ENCODE data around the gene PIGK. TPM values are rescaled to one million over a fixed set of nuclear protein-coding genes. Genes with fewer than 3 reads are reported as not detected.
A peak's percentile ranks its signal among the peaks of the same experiment; 100 is the strongest.

Gene PIGK
- total RNA-seq, 1 experiment from 2014 or later = 23.3 TPM

GRCh38 chr1:77044133-77044849, 174.9 kb downstream of the PIGK start:
- ATAC-seq = peak; percentile 47; the same call in 1 of the 2 replicates

GRCh38 chr1:77040826-77041225, 178.4 kb downstream of the PIGK start:
- Histone ChIP-seq H2AFZ (ENCODE audit: low read depth, low read length, poor library complexity, severe bottlenecking) (no peak overlapping the region), H3K4me3 (replicated peaks in 1 of 2; ENCODE audit: low read depth in 1 of 2, low read length in 2 of 2) (no peak overlapping the region), H3K79me2 (ENCODE audit: insufficient read depth, low read length) (no peaks in the 10 kb centered on the region), H4K20me1 (ENCODE audit: insufficient read depth) (no peaks in the 10 kb centered on the region), H3K27me3 (ENCODE audit: insufficient read depth, low read length) (no peaks in the 10 kb centered on the region), H3K4me2 (ENCODE audit: low read length) (no peak overlapping the region), H3K9ac (ENCODE audit: low read length) (no peak overlapping the region), H3K4me1 (ENCODE audit: control insufficient read depth in 1 of 2, insufficient read depth in 2 of 2, low read length in 2 of 2) (peaks cover 0 to 33% of the 10 kb centered on the region in 2 experiments; a peak in 2 of 4 replicates), H3K27ac (ENCODE audit: low read depth, low read length) (no peak overlapping the region), H3K9me2 (ENCODE audit: insufficient read depth) (no peaks in the 10 kb centered on the region), H3K9me3 (ENCODE audit: control insufficient read depth in 1 of 2, insufficient read depth in 1 of 2, low read depth in 1 of 2, low read length in 2 of 2) (no peaks in the 10 kb centered on the region), H3K36me3 (ENCODE audit: control insufficient read depth in 1 of 2, insufficient read depth in 2 of 2, low read length in 2 of 2) (no peaks in the 10 kb centered on the region)
- TF ChIP-seq ZFX (IDR thresholded peaks at IDR 0.05) = no peak
- TF ChIP-seq CBX3 (IDR thresholded peaks at IDR 0.05; ENCODE audit: low read depth) = no peak
- no peak for TF ChIP-seq SIN3A (IDR thresholded peaks at IDR 0.05; ENCODE audit: low read depth)
- TF ChIP-seq REST (IDR thresholded peaks at IDR 0.05; ENCODE audit: low read depth) = no peak
- TF ChIP-seq EGR1 (IDR thresholded peaks at IDR 0.05; ENCODE audit: low read depth) = no peak
- no peak for TF ChIP-seq FOSL1 (IDR thresholded peaks at IDR 0.05; ENCODE audit: low read depth)
- TF ChIP-seq ZNF274 (IDR thresholded peaks at IDR 0.05; ENCODE audit: low read depth, low read length) = no peak
- TF ChIP-seq EZH2 (IDR thresholded peaks at IDR 0.05) = no peak
- ChIA-PET POLR2A (no interaction called here), CTCF (no interaction called here), RAD21 (ENCODE audit: low non-redundant PET in 1 of 2, low total read pairs in 2 of 2, uncharacterized antibody in 2 of 2, unreplicated experiment in 2 of 2) (no interaction called here)
- ATAC-seq (no peak), DNase-seq (ENCODE audit: low read depth, low spot score) (no peak)
- no TSS peak for BruUV-seq (replicated peaks)
- intact Hi-C loops (cut with micrococcal nuclease) = no loop called here

More at GRCh38 chr1:77044133-77044849, 174.9 kb downstream of the PIGK start:
- peak; percentile 40 for TF ChIP-seq FOSL1 (IDR thresholded peaks at IDR 0.05; ENCODE audit: low read depth)
- TF ChIP-seq POLR2AphosphoS5 (IDR thresholded peaks at IDR 0.05; ENCODE audit: low read depth, low read length) = no peak
- TF ChIP-seq JUND (IDR thresholded peaks at IDR 0.05) = peak; percentile 39
- Histone ChIP-seq H3K27ac (ENCODE audit: low read depth, low read length) (no peak overlapping the region), H3K9me2 (ENCODE audit: insufficient read depth) (no peaks in the 10 kb centered on the region), H3K4me3 (replicated peaks in 1 of 2; ENCODE audit: low read depth in 1 of 2, low read length in 2 of 2) (no peak overlapping the region), H3K79me2 (ENCODE audit: insufficient read depth, low read length) (no peaks in the 10 kb centered on the region), H3K27me3 (ENCODE audit: insufficient read depth, low read length) (no peaks in the 10 kb centered on the region), H4K20me1 (ENCODE audit: insufficient read depth) (no peaks in the 10 kb centered on the region), H3K9ac (ENCODE audit: low read length) (no peak overlapping the region), H3K9me3 (ENCODE audit: control insufficient read depth in 1 of 2, insufficient read depth in 1 of 2, low read depth in 1 of 2, low read length in 2 of 2) (no peaks in the 10 kb centered on the region), H3K36me3 (ENCODE audit: control insufficient read depth in 1 of 2, insufficient read depth in 2 of 2, low read length in 2 of 2) (no peaks in the 10 kb centered on the region), H3K4me1 (ENCODE audit: control insufficient read depth in 1 of 2, insufficient read depth in 2 of 2, low read length in 2 of 2) (peaks cover 0 to 23% of the 10 kb centered on the region in 2 experiments; a peak in 2 of 4 replicates), H3K4me2 (ENCODE audit: low read length) (no peak overlapping the region), H2AFZ (ENCODE audit: low read depth, low read length, poor library complexity, severe bottlenecking) (no peak overlapping the region)
- CTCF ChIA-PET = no interaction called here
- BruUV-seq (replicated peaks) = no TSS peak
- intact Hi-C loops (cut with micrococcal nuclease) = no loop called here
- POLR2A ChIA-PET = no interaction called here
- DNase-seq (ENCODE audit: low read depth, low spot score) = no peak
- RAD21 ChIA-PET (ENCODE audit: low non-redundant PET in 1 of 2, low total read pairs in 2 of 2, uncharacterized antibody in 2 of 2, unreplicated experiment in 2 of 2) = no interaction called here

All from HCT116 (cell line).